ENCODE results near the gene UNC119B.

- TF ChIP-seq POLR2A (IDR thresholded peaks at IDR 0.05), result no peak
- TF ChIP-seq, protein P1, sequence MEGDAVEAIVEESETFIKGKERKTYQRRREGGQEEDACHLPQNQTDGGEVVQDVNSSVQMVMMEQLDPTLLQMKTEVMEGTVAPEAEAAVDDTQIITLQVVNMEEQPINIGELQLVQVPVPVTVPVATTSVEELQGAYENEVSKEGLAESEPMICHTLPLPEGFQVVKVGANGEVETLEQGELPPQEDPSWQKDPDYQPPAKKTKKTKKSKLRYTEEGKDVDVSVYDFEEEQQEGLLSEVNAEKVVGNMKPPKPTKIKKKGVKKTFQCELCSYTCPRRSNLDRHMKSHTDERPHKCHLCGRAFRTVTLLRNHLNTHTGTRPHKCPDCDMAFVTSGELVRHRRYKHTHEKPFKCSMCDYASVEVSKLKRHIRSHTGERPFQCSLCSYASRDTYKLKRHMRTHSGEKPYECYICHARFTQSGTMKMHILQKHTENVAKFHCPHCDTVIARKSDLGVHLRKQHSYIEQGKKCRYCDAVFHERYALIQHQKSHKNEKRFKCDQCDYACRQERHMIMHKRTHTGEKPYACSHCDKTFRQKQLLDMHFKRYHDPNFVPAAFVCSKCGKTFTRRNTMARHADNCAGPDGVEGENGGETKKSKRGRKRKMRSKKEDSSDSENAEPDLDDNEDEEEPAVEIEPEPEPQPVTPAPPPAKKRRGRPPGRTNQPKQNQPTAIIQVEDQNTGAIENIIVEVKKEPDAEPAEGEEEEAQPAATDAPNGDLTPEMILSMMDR (IDR thresholded peaks at IDR 0.05 in 4 of 5, conservative IDR thresholded peaks at IDR 0.05 in 1 of 5), result no peak
Measured at GRCh38 chr12:120708651-120709050, 1.6 kb upstream of the UNC119B start.
